Stromal cell of bone marrow (primary cell): ENCODE results near the gene APOOL.

Experiments used
- DNase-seq: peaks from one replicate; pipeline ENCODE4 v3.0.0-alpha.2; 2012; ENCODE audit warnings: low read depth

Gene APOOL

GRCh38 chrX:85084770-85085393 lies 81.2 kb downstream of the APOOL start:
- DNase-seq, result peak; percentile 13

- no peak for DNase-seq
Observed at GRCh38 chrX:85089321-85089840, 85.7 kb downstream of the APOOL start.

GRCh38 chrX:85107407-85107806 lies 103.7 kb downstream of the APOOL start:
- DNase-seq, result no peak

GRCh38 chrX:85108165-85108564 lies 104.5 kb downstream of the APOOL start:
- no peak for DNase-seq

GRCh38 chrX:85109235-85109634 lies 105.6 kb downstream of the APOOL start:
- DNase-seq, result no peak

- DNase-seq, result no peak
Observed at GRCh38 chrX:85111347-85111746, 107.7 kb downstream of the APOOL start.

- DNase-seq, result no peak
Observed at GRCh38 chrX:85112293-85112692, 108.6 kb downstream of the APOOL start.

- DNase-seq, result no peak
Observed at GRCh38 chrX:85113746-85114145, 110.1 kb downstream of the APOOL start.

- no peak for DNase-seq
Observed at GRCh38 chrX:85114171-85114570, 110.5 kb downstream of the APOOL start.

- DNase-seq, result no peak
Observed at GRCh38 chrX:85114776-85115175, 111.1 kb downstream of the APOOL start.

GRCh38 chrX:85115252-85115651 lies 111.6 kb downstream of the APOOL start:
- DNase-seq, result no peak

GRCh38 chrX:85136409-85136808 lies 132.7 kb downstream of the APOOL start:
- DNase-seq, result no peak

- no peak for DNase-seq
Observed at GRCh38 chrX:85139422-85139821, 135.7 kb downstream of the APOOL start.

GRCh38 chrX:85140964-85141363 lies 137.3 kb downstream of the APOOL start:
- DNase-seq, result no peak
